Endometrial microvascular endothelial cells (primary cell): ENCODE measurements around the gene SEC24B. TPM values are rescaled to one million over a fixed set of nuclear protein-coding genes. Genes with fewer than 3 reads are reported as not detected.
"Not testable (repeated sequence)": the region's sequence is repeated elsewhere in the genome, so short reads cannot be mapped to it uniquely, and the experiment has no call there.

Experiments
- in situ Hi-C: cut with HindIII; loops from 2 replicates; pipeline ENCODE4 v1.10.0; 2017; ENCODE audit warnings: low sequenced_read_pairs, low pct_unique_long_range_greater_than_20kb; ENCODE audit errors: inconsistent ontology term
- total RNA-seq: library from RNA; depleted of rRNA; stranded (reverse); fragments of >200 nt; gene quantifications from one replicate; pipeline ENCODE4 v1.2.3, GENCODE V29; 2015; ENCODE audit errors: inconsistent ontology term

The SEC24B gene
- total RNA-seq, 1 donor from 2014 or later, result 26.9 TPM

GRCh38 chr4:109425405-109425804, 8.2 kb upstream of the SEC24B start:
- in situ Hi-C loops, result loop anchor here (25.0 kb wide), 2 partner anchors 137 to 562 kb away; partner anchors contain the start of gene MCUB

GRCh38 chr4:109429545-109429944, 4.1 kb upstream of the SEC24B start:
- in situ Hi-C loops, result loop anchor here (25.0 kb wide), 2 partner anchors 133 to 558 kb away; partner anchors contain the start of gene MCUB

GRCh38 chr4:109432203-109432602, 1.4 kb upstream of the SEC24B start:
- in situ Hi-C loops, result loop anchor here (10.0 to 25.0 kb wide), 4 partner anchors 130 to 1103 kb away; partner anchors contain the start of genes GAR1 and MCUB

- in situ Hi-C loops, result loop anchor here (10.0 to 25.0 kb wide), 4 partner anchors 130 to 1102 kb away; partner anchors contain the start of genes GAR1 and MCUB
These were observed 919 bp upstream of the SEC24B start for GRCh38 chr4:109432696-109433095.

GRCh38 chr4:109434007-109434971, 674 bp downstream of the SEC24B start:
- in situ Hi-C loops, result loop anchor here (10.0 to 25.0 kb wide), 4 partner anchors 128 to 1101 kb away; partner anchors contain the start of genes GAR1 and MCUB

GRCh38 chr4:109435635-109436034, 2.0 kb downstream of the SEC24B start:
- in situ Hi-C loops, result loop anchor here (10.0 to 25.0 kb wide), 4 partner anchors 127 to 1099 kb away; partner anchors contain the start of genes GAR1 and MCUB

GRCh38 chr4:109436504-109436903, 2.9 kb downstream of the SEC24B start:
- in situ Hi-C loops, result loop anchor here (10.0 to 25.0 kb wide), 4 partner anchors 126 to 1098 kb away; partner anchors contain the start of genes GAR1 and MCUB

- in situ Hi-C loops, result loop anchor here (25.0 kb wide), 2 partner anchors 121 to 546 kb away; partner anchors contain the start of gene MCUB
These were observed 7.3 kb downstream of the SEC24B start for GRCh38 chr4:109440948-109441347.

- in situ Hi-C loops, result loop anchor here (25.0 kb wide), 2 partner anchors 120 to 545 kb away; partner anchors contain the start of gene MCUB
These were observed 8.3 kb downstream of the SEC24B start for GRCh38 chr4:109441862-109442458.

- in situ Hi-C loops, result loop anchor here (25.0 kb wide), 2 partner anchors 118 to 543 kb away; partner anchors contain the start of gene MCUB
These were observed 10.7 kb downstream of the SEC24B start for GRCh38 chr4:109444182-109444844.

- in situ Hi-C loops, result loop anchor here (25.0 kb wide), 2 partner anchors 115 to 540 kb away; partner anchors contain the start of gene MCUB
These were observed 13.7 kb downstream of the SEC24B start for GRCh38 chr4:109447278-109447677.

- in situ Hi-C loops, result no loop called here
These were observed 18.1 kb downstream of the SEC24B start for GRCh38 chr4:109451544-109452273.

GRCh38 chr4:109453110-109453509, 19.5 kb downstream of the SEC24B start:
- in situ Hi-C loops, result not testable (repeated sequence)

- in situ Hi-C loops, result no loop called here
These were observed 28.7 kb downstream of the SEC24B start for GRCh38 chr4:109462297-109462696.

GRCh38 chr4:109462802-109463201, 29.2 kb downstream of the SEC24B start:
- in situ Hi-C loops, result no loop called here

GRCh38 chr4:109465069-109465468, 31.5 kb downstream of the SEC24B start:
- in situ Hi-C loops, result no loop called here

- in situ Hi-C loops, result no loop called here
These were observed 36.3 kb downstream of the SEC24B start for GRCh38 chr4:109469915-109470314.

- in situ Hi-C loops, result no loop called here
These were observed 38.7 kb downstream of the SEC24B start for GRCh38 chr4:109472343-109472761.
